Skeletal muscle satellite cell (primary cell): ENCODE measurements around the gene EPB42.
"Not testable (repeated sequence)": the region's sequence is repeated elsewhere in the genome, so short reads cannot be mapped to it uniquely, and the experiment has no call there.

Source experiments
- H3K27me3 ChIP-seq: 2 replicates; pipeline ENCODE4 v1.7.0; 2013; ENCODE audit warnings: low read length; ENCODE audit not compliant: control insufficient read depth, insufficient read depth
- H3K36me3 ChIP-seq: 2 replicates; pipeline ENCODE4 v1.7.0; 2013; ENCODE audit warnings: mild to moderate bottlenecking, control low read depth, low read length; ENCODE audit not compliant: insufficient read depth
- H3K4me1 ChIP-seq: 2 replicates; pipeline ENCODE4 v1.7.0; 2013; ENCODE audit warnings: low read length; ENCODE audit not compliant: control insufficient read depth, insufficient read depth
- H3K4me2 ChIP-seq: 2 replicates; pipeline ENCODE4 v1.7.0; 2013; ENCODE audit warnings: mild to moderate bottlenecking, low read length
- H3K4me3 ChIP-seq: 2 replicates; pipeline ENCODE4 v1.7.0; 2013; ENCODE audit warnings: low read length
- H3K9ac ChIP-seq: 2 replicates; pipeline ENCODE4 v1.7.0; 2013; ENCODE audit warnings: mild to moderate bottlenecking, low read depth, low read length, moderate library complexity
- H3K9me3 ChIP-seq: replicated peaks from 2 replicates; pipeline ENCODE4 v1.7.0; 2013; ENCODE audit warnings: mild to moderate bottlenecking, control low read depth, low read length

The EPB42 gene

GRCh38 chr15:43210172-43210745, 10.6 kb downstream of the EPB42 start:
- no peak overlapping the region for H3K4me2 ChIP-seq
- H3K36me3 ChIP-seq: no peaks in the 10 kb centered on the region
- no peak overlapping the region for H3K9ac ChIP-seq
- no peaks in the 10 kb centered on the region for H3K9me3 ChIP-seq
- H3K27me3 ChIP-seq: peaks cover 82% of the 10 kb centered on the region
- no peaks in the 10 kb centered on the region for H3K4me1 ChIP-seq
- no peak overlapping the region for H3K4me3 ChIP-seq

GRCh38 chr15:43209059-43209824, 11.6 kb downstream of the EPB42 start:
- H3K36me3 ChIP-seq: no peaks in the 10 kb centered on the region
- H3K4me1 ChIP-seq: no peaks in the 10 kb centered on the region
- no peaks in the 10 kb centered on the region for H3K9me3 ChIP-seq
- H3K9ac ChIP-seq: no peak overlapping the region
- H3K4me2 ChIP-seq: no peak overlapping the region
- H3K4me3 ChIP-seq: no peak overlapping the region
- peaks cover 77% of the 10 kb centered on the region for H3K27me3 ChIP-seq

DNA sequence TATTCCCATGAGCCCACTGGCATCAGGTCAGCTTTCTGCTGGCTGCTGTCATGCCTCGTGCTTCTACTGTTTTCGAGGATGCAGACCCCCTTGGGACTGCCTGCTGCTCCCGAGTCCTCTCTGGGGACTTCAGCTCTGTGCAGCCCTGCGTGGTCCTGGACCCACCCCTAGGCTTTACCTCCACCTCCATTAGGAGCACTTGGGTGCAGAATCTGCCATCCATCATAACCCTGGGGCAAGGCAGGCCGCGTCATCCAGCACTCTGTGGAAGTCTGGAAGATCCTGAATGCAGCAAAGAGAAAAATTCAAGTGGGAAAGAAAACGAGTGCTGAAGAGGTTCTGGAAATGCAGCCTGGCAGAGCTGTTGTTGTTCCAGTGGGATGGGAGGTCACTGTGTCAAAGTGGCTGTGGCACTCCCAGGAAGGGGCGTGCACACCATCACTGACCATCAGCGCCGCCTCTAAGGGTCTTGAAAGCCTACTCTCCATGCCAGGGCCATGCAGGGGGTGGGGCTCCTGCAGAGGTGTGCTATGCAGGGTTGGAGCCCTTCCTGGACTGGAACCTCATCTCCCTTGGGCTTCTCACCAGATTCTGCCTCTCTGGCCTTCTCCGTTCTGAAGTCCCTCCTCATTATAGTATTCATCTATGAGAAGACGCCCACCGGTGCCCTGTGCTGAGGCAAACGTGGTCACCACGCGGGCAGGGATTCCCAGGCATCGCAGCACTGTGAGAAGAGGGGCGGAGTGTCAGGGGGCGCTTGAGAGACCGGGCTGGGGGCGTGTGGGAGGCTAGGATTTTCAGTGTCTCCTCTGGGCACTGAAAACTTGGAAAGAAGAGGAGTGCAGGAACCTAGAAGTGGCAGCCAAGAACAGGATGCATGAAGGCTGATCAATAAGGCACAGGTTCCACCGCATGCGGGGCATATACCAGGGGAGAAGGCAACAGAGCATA, 12.5 kb downstream of the EPB42 start:
- Histone ChIP-seq H3K4me3 (no peak overlapping the region), H3K4me1 (no peaks in the 10 kb centered on the region), H3K4me2 (no peak overlapping the region), H3K9ac (no peak overlapping the region), H3K36me3 (no peaks in the 10 kb centered on the region), H3K9me3 (no peaks in the 10 kb centered on the region), H3K27me3 (peaks cover 69% of the 10 kb centered on the region)

DNA sequence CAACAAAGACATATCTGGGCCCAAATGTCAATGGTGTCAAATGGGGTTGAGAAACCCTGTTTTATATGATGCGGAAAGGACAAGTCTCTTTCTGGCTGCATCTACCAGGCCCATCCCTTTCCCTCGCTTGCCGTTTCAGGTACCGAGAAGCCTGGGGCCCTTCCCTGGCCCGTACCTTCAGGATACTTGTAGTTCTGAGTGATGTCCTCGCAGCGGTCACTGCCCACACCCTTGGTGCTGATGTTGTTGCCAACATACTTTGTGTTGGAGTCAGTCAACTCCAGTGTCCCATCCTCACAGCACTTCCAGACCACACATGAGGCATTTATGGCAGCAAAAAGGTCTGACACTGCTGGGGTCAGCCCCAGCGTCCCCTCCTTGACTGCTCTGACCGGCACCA, 13.8 kb downstream of the EPB42 start:
- H3K4me1 ChIP-seq: no peaks in the 10 kb centered on the region
- no peak overlapping the region for H3K4me2 ChIP-seq
- peaks cover 64% of the 10 kb centered on the region for H3K27me3 ChIP-seq
- no peaks in the 10 kb centered on the region for H3K9me3 ChIP-seq
- H3K9ac ChIP-seq: no peak overlapping the region
- H3K36me3 ChIP-seq: no peaks in the 10 kb centered on the region
- H3K4me3 ChIP-seq: no peak overlapping the region

DNA sequence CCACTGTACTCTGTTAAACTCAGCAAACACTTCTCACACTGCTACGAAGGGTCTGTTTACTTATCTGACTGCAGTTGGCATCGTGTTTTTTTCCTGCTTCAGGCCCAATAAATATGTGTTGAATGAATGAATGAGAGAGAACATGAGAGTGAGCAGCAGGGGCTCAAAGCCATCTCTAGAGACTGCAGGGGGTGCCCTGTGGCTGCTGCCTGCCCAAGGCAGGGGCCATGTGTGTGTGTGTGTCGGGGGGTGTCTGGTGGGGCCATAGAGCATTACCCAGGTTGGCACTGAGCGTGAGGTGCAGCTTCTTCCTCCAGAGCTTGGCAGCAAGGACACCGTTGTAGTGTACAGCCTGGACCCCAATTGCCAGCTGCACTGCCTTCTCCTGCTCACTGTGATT, 14.8 kb downstream of the EPB42 start:
- Histone ChIP-seq H3K9ac (no peak overlapping the region), H3K36me3 (no peaks in the 10 kb centered on the region), H3K9me3 (no peaks in the 10 kb centered on the region), H3K27me3 (peaks cover 66% of the 10 kb centered on the region), H3K4me3 (no peak overlapping the region), H3K4me1 (no peaks in the 10 kb centered on the region), H3K4me2 (no peak overlapping the region)

DNA sequence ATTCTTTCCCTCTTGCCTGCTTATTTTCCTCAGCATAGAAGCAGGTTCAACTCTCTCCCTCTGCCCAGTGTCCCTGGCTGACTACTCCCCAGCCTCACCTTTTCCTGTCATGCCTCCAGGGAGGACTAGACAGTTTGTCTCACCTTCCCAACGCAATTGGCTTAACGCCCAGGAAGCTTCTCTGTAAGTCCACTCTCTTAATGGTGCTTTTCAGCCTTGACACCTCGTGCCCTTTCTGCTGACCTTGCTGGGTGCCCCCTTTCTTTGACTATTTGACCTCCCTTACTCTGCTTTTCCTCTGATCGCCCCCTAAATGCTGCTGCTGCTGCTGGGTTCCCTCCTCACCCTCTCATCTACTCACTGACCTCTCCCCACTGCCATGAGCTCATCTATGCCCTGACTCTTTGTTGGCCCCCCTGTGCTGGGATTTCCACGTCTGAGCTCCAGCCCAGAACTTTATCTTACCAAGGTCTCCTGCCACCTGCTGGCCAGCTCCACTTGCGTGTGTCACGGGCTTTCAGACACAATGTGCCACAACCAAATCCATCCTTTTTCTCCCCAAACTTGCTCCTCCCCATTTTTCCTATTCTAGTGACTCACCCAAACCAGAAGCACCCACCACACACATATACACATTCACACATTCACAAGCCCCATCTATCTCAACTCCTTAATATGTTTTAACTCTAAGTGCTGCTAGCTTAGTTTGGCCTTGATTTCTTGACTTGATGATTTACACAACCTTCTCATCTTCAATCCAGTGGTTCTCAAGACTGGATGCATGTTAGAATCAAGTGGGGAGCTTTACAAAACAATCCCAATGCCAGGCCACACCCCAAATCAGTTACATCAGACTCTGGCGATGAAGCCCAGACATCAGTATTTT, 16.6 kb downstream of the EPB42 start:
- H3K36me3 ChIP-seq: no peaks in the 10 kb centered on the region
- no peak overlapping the region for H3K9ac ChIP-seq
- H3K9me3 ChIP-seq: no peaks in the 10 kb centered on the region
- no peak overlapping the region for H3K4me2 ChIP-seq
- peaks cover 48% of the 10 kb centered on the region for H3K27me3 ChIP-seq
- H3K4me1 ChIP-seq: no peaks in the 10 kb centered on the region
- no peak overlapping the region for H3K4me3 ChIP-seq

GRCh38 chr15:43199945-43200488, 20.8 kb downstream of the EPB42 start:
- H3K9ac ChIP-seq: no peak overlapping the region
- no peaks in the 10 kb centered on the region for H3K9me3 ChIP-seq
- H3K27me3 ChIP-seq: peaks cover 12% of the 10 kb centered on the region
- peaks cover 25% of the 10 kb centered on the region for H3K36me3 ChIP-seq
- H3K4me3 ChIP-seq: no peak overlapping the region
- H3K4me2 ChIP-seq: no peak overlapping the region
- H3K4me1 ChIP-seq: no peaks in the 10 kb centered on the region

DNA sequence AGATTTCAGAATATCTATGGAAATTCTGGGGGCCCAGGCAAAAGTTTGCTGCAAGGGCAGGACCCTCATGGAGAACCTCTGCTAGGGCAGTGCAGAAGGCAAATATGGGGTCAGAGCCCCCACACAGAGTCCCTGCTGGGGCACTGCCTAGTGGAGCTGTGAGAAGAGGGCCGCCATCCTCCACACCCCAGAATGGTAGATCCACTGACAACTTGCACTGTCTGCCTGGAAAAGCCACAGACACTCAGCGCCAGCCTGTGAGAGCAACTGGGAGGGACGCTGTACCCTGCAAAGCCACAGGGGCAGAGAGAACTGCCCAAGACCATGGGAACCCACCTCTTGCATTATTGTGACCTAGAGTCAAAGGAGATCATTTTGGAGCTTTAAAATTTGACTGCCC, 21.8 kb downstream of the EPB42 start:
- Histone ChIP-seq H3K9me3 (no peaks in the 10 kb centered on the region), H3K36me3 (peaks cover 32% of the 10 kb centered on the region), H3K4me2 (no peak overlapping the region), H3K4me1 (no peaks in the 10 kb centered on the region), H3K27me3 (peaks cover 12% of the 10 kb centered on the region), H3K9ac (no peak overlapping the region), H3K4me3 (no peak overlapping the region)

GRCh38 chr15:43198556-43198955, 22.3 kb downstream of the EPB42 start:
- H3K36me3 ChIP-seq: peaks cover 32% of the 10 kb centered on the region
- not testable (repeated sequence) for H3K4me2 ChIP-seq, H3K9me3 ChIP-seq

DNA sequence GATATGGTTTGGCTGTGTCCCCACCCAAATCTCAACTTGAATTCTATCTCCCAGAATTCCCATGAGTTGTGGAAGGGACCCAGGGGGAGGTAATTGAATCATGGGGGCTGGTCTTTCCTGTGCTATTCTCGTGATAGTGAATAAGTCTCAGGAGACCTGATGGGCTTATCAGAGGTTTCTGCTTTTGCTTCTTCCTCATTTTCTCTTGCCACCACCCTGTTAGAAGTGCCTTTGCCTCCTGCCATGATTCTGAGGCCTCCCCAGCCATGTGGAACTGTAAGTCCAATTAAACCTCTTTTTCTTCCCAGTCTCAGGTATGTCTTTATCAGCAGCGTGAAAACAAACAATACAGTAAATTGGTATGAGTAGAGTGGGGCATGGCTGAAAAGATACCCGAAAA, 23.0 kb downstream of the EPB42 start:
- H3K9ac ChIP-seq, H3K4me3 ChIP-seq, H3K4me2 ChIP-seq, H3K9me3 ChIP-seq, H3K4me1 ChIP-seq: not testable (repeated sequence)
- Histone ChIP-seq H3K27me3 (peaks cover 12% of the 10 kb centered on the region), H3K36me3 (peaks cover 34% of the 10 kb centered on the region)

More at GRCh38 chr15:43198556-43198955, 22.3 kb downstream of the EPB42 start:
- not testable (repeated sequence) for H3K4me1 ChIP-seq, H3K9ac ChIP-seq, H3K4me3 ChIP-seq
- H3K27me3 ChIP-seq: peaks cover 12% of the 10 kb centered on the region
